Caco-2 (cell line): ENCODE data around the gene CTIF. TPM values are rescaled to one million over a fixed set of nuclear protein-coding genes. Genes with fewer than 3 reads are reported as not detected.

Experiments used
- BruUV-seq: library from RNA; stranded (reverse); fragments of 400-500 nt; replicated peaks from 2 replicates; lab custom pipeline; 2021; lab: Mats Ljungman, UMichigan
- CTCF ChIA-PET: fragments of 300-600 bp; sonication (Branson Sonifier 250); formaldehyde crosslinking; loops from one replicate; lab custom pipeline; 2022; ENCODE audit warnings: antibody characterized with exemption; lab: Charles Lee
- POLR2A ChIA-PET: fragments of 300-600 bp; sonication (Branson Sonifier 250); formaldehyde crosslinking; loops from one replicate; lab custom pipeline; 2022; ENCODE audit warnings: antibody characterized with exemption; lab: Charles Lee
- DNase-seq, 2 experiments: peaks; one replicate each; pipeline versions ENCODE4 v3.0.0 to v3.0.0-alpha.2; 2020 to 2022
- H3K27me3 ChIP-seq: replicated peaks from 2 replicates; pipeline ENCODE4 v1.6.0; 2011; ENCODE audit warnings: low read length; ENCODE audit not compliant: control insufficient read depth, insufficient read depth
- H3K36me3 ChIP-seq: 2 replicates; pipeline ENCODE4 v1.5.1; 2011; ENCODE audit warnings: low read length; ENCODE audit not compliant: control insufficient read depth, insufficient read depth
- H3K4me1 ChIP-seq: fragments of 250-450 bp; sonication (Bioruptor Pico); 2 replicates; pipeline ENCODE4 v1.5.1; 2020; ENCODE audit warnings: mild to moderate bottlenecking
- H3K4me3 ChIP-seq: 2 replicates; pipeline ENCODE4 v1.5.1; 2011; ENCODE audit warnings: low read depth, mild to moderate bottlenecking, control low read depth, low read length
- H3K9me3 ChIP-seq: fragments of 250-450 bp; sonication (Bioruptor Pico); 2 replicates; pipeline ENCODE4 v1.5.1; 2020; ENCODE audit warnings: mild to moderate bottlenecking, moderate library complexity
- H3K27ac Mint-ChIP-seq: one replicate; pipeline ENCODE4 v1.8.0; 2022; ENCODE audit warnings: mixed read lengths; ENCODE audit not compliant: unreplicated experiment
- H3K27me3 Mint-ChIP-seq: one replicate; pipeline ENCODE4 v1.8.0; 2022; ENCODE audit warnings: mixed read lengths; ENCODE audit not compliant: insufficient read depth, unreplicated experiment
- H3K36me3 Mint-ChIP-seq: one replicate; pipeline ENCODE4 v1.8.0; 2022; ENCODE audit warnings: mild to moderate bottlenecking, mixed read lengths; ENCODE audit not compliant: insufficient read depth, unreplicated experiment
- H3K4me1 Mint-ChIP-seq: one replicate; pipeline ENCODE4 v1.8.0; 2022; ENCODE audit warnings: low read depth, mixed read lengths; ENCODE audit not compliant: unreplicated experiment
- H3K4me3 Mint-ChIP-seq: one replicate; pipeline ENCODE4 v1.8.0; 2022; ENCODE audit warnings: mild to moderate bottlenecking, moderate library complexity, mixed read lengths; ENCODE audit not compliant: unreplicated experiment
- H3K9me3 Mint-ChIP-seq: one replicate; pipeline ENCODE4 v1.8.0; 2022; ENCODE audit warnings: mixed read lengths; ENCODE audit not compliant: unreplicated experiment
- intact Hi-C: fragments of 100-400 bp; cut with micrococcal nuclease; formaldehyde crosslinking; loops from one replicate; pipeline ENCODE4 v1.10.0; 2022; ENCODE audit not compliant: unreplicated experiment
- total RNA-seq: library from RNA; stranded (reverse); gene quantifications from 2 replicates; pipeline ENCODE4 v1.2.3, GENCODE V29; 2022
- TF ChIP-seq, protein P1 (sequence below), 2 experiments: fragments of 200-600 bp in 1 of 2; IDR thresholded peaks; 1 replicate in 1 of 2; 2 replicates in 1 of 2; pipeline versions ENCODE4 v1.5.1 to v1.8.0; 2011 to 2022; ENCODE audit warnings: antibody characterized with exemption in 1 of 2, control low read depth in 1 of 2, inconsistent platforms in 1 of 2, low read depth in 1 of 2, low read length in 1 of 2, mild to moderate bottlenecking in 1 of 2, moderate library complexity in 1 of 2; ENCODE audit not compliant: insufficient read depth in 1 of 2, severe bottlenecking in 1 of 2, unreplicated experiment in 1 of 2

Gene CTIF
- total RNA-seq, 1 experiment from 2014 or later = 19.9 TPM

DNA sequence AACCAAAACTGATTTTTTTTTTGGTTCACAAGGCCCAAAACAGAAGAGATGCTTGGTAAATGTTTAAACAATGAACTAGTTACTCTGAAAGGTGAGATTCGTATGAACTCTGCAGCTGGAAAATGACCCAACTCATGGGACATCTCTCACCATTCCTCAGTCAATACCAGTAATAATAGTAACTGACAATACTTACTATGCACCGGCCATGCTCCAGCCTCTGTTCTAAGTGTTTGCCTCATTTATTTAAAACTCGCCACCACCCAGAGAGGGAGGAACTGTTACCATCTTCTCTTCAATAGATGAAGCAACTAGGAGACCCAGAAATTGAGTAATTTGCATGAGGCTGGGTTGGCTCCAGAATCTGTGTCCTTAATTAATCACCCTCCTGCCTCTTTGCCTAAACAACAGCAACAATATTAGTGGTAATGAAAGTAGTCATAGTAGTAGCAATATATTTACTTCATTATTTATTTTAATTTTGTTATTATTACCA lies 130.4 kb downstream of the CTIF start:
- ChIA-PET POLR2A (no interaction called here), CTCF (no interaction called here)
- H3K9me3 ChIP-seq = no peaks in the 10 kb centered on the region
- no peak overlapping the region for H3K4me3 ChIP-seq
- Mint-ChIP-seq H3K4me3 (no peak overlapping the region), H3K27ac (no peak overlapping the region), H3K27me3 (no peaks in the 10 kb centered on the region), H3K36me3 (peaks cover 11% of the 10 kb centered on the region), H3K9me3 (peaks cover 10% of the 10 kb centered on the region), H3K4me1 (peaks cover 8% of the 10 kb centered on the region)
- intact Hi-C loops = loop anchor here (5.0 kb wide), 1 partner anchor 62 kb away; no protein-coding TSS in a partner anchor
- peaks cover 14% of the 10 kb centered on the region; the same call in 1 of the 2 replicates for H3K4me1 ChIP-seq
- no peaks in the 10 kb centered on the region for H3K27me3 ChIP-seq
- no TSS peak for BruUV-seq
- TF ChIP-seq, protein P1, sequence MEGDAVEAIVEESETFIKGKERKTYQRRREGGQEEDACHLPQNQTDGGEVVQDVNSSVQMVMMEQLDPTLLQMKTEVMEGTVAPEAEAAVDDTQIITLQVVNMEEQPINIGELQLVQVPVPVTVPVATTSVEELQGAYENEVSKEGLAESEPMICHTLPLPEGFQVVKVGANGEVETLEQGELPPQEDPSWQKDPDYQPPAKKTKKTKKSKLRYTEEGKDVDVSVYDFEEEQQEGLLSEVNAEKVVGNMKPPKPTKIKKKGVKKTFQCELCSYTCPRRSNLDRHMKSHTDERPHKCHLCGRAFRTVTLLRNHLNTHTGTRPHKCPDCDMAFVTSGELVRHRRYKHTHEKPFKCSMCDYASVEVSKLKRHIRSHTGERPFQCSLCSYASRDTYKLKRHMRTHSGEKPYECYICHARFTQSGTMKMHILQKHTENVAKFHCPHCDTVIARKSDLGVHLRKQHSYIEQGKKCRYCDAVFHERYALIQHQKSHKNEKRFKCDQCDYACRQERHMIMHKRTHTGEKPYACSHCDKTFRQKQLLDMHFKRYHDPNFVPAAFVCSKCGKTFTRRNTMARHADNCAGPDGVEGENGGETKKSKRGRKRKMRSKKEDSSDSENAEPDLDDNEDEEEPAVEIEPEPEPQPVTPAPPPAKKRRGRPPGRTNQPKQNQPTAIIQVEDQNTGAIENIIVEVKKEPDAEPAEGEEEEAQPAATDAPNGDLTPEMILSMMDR (IDR thresholded peaks at IDR 0.05; ENCODE audit: insufficient read depth in 1 of 2, low read depth in 1 of 2, low read length in 1 of 2, severe bottlenecking in 1 of 2, unreplicated experiment in 1 of 2) = no peak
- H3K36me3 ChIP-seq = no peaks in the 10 kb centered on the region
- no peak for DNase-seq

GRCh38 chr18:48669991-48670750 lies 131.3 kb downstream of the CTIF start:
- peaks cover 14% of the 10 kb centered on the region; the same call in 1 of the 2 replicates for H3K4me1 ChIP-seq
- no TSS peak for BruUV-seq
- no peaks in the 10 kb centered on the region for H3K36me3 ChIP-seq
- TF ChIP-seq, protein P1 (IDR thresholded peaks at IDR 0.05; ENCODE audit: insufficient read depth in 1 of 2, low read depth in 1 of 2, low read length in 1 of 2, severe bottlenecking in 1 of 2, unreplicated experiment in 1 of 2) = no peak
- H3K9me3 Mint-ChIP-seq = peaks cover 10% of the 10 kb centered on the region
- DNase-seq = no peak
- no peak overlapping the region for H3K4me3 ChIP-seq
- H3K4me3 Mint-ChIP-seq = no peak overlapping the region
- H3K27ac Mint-ChIP-seq = no peak overlapping the region
- POLR2A ChIA-PET = no interaction called here
- intact Hi-C loops = loop anchor here (5.0 to 10.0 kb wide), 2 partner anchors 63 to 375 kb away; no protein-coding TSS in a partner anchor
- peaks cover 8% of the 10 kb centered on the region for H3K4me1 Mint-ChIP-seq
- CTCF ChIA-PET = no interaction called here
- peaks cover 11% of the 10 kb centered on the region for H3K36me3 Mint-ChIP-seq
- H3K27me3 Mint-ChIP-seq = no peaks in the 10 kb centered on the region
- H3K9me3 ChIP-seq = no peaks in the 10 kb centered on the region
- no peaks in the 10 kb centered on the region for H3K27me3 ChIP-seq

GRCh38 chr18:48670751-48671560 lies 132.1 kb downstream of the CTIF start:
- POLR2A ChIA-PET = no interaction called here
- no peaks in the 10 kb centered on the region for H3K27me3 ChIP-seq
- Mint-ChIP-seq H3K27ac (no peak overlapping the region), H3K27me3 (no peaks in the 10 kb centered on the region), H3K4me1 (peaks cover 8% of the 10 kb centered on the region), H3K4me3 (no peak overlapping the region), H3K9me3 (peaks cover 6% of the 10 kb centered on the region), H3K36me3 (peaks cover 5% of the 10 kb centered on the region)
- intact Hi-C loops = loop anchor here (10.0 kb wide), 1 partner anchor 374 kb away; no protein-coding TSS in a partner anchor
- peaks cover 14% of the 10 kb centered on the region; the same call in 1 of the 2 replicates for H3K4me1 ChIP-seq
- TF ChIP-seq, protein P1 (IDR thresholded peaks at IDR 0.05; ENCODE audit: insufficient read depth in 1 of 2, low read depth in 1 of 2, low read length in 1 of 2, severe bottlenecking in 1 of 2, unreplicated experiment in 1 of 2) = no peak
- H3K9me3 ChIP-seq = no peaks in the 10 kb centered on the region
- DNase-seq = no peak
- BruUV-seq = no TSS peak
- H3K4me3 ChIP-seq = no peak overlapping the region
- CTCF ChIA-PET = no interaction called here
- no peaks in the 10 kb centered on the region for H3K36me3 ChIP-seq
